ENCODE measurements around the gene NINL. TPM values are rescaled to one million over a fixed set of nuclear protein-coding genes. Genes with fewer than 3 reads are reported as not detected.
A peak's percentile ranks its signal among the peaks of the same experiment; 100 is the strongest.

The NINL gene
- total RNA-seq, 1 donor from 2014 or later: 95.5 TPM

DNA sequence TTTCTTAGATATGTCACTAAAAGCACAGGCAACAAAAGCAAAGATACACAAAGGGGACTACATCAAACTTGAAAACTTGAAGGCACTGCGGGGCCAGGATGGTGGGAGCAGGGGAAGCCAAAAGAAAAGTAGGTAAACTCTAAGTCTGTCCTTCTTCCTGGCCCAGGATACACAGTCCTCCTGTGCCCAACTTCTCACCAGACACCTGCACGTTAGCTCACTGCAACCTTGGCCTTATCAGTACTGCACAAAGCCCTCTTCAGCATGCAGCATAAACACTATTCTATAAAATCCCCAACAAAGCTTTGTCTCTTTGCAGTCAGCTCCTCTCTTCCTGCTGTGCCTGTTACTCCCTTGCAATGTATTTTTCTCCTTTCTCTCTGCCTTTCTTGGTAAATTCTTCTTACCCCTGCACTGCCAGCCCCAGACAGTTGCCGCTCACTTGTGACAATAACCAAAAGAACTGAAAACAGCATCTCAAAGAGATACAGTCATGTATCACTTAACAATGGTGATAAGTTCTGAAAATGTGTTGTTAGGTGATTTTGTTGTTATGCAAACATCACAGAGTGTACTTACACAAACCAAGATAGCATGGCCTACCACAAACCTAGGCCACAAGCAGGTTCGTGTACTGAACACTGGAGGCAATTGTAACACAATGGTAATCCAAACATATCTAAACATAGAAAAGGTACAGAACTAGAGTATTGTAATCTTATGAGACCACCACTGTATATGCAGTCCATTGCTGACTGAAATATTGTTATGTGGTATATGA is 51.2 kb downstream of the NINL start:
- TF ChIP-seq, protein P1, sequence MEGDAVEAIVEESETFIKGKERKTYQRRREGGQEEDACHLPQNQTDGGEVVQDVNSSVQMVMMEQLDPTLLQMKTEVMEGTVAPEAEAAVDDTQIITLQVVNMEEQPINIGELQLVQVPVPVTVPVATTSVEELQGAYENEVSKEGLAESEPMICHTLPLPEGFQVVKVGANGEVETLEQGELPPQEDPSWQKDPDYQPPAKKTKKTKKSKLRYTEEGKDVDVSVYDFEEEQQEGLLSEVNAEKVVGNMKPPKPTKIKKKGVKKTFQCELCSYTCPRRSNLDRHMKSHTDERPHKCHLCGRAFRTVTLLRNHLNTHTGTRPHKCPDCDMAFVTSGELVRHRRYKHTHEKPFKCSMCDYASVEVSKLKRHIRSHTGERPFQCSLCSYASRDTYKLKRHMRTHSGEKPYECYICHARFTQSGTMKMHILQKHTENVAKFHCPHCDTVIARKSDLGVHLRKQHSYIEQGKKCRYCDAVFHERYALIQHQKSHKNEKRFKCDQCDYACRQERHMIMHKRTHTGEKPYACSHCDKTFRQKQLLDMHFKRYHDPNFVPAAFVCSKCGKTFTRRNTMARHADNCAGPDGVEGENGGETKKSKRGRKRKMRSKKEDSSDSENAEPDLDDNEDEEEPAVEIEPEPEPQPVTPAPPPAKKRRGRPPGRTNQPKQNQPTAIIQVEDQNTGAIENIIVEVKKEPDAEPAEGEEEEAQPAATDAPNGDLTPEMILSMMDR (IDR thresholded peaks at IDR 0.05; ENCODE audit: unreplicated experiment): no peak
- H3K9me3 Mint-ChIP-seq (ENCODE audit: unreplicated experiment): no peaks in the 10 kb centered on the region
- H3K36me3 Mint-ChIP-seq (ENCODE audit: low read depth, unreplicated experiment): peaks cover 22% of the 10 kb centered on the region
- H3K4me1 Mint-ChIP-seq (ENCODE audit: unreplicated experiment): peaks cover 58% of the 10 kb centered on the region
- no peak for DNase-seq (ENCODE audit: low spot score)
- H3K27ac Mint-ChIP-seq (ENCODE audit: unreplicated experiment): peak overlapping the region; percentile 97
- H3K27me3 Mint-ChIP-seq (ENCODE audit: unreplicated experiment): peaks cover 22% of the 10 kb centered on the region
- H3K4me3 Mint-ChIP-seq (ENCODE audit: unreplicated experiment): peak overlapping the region; percentile 53

DNA sequence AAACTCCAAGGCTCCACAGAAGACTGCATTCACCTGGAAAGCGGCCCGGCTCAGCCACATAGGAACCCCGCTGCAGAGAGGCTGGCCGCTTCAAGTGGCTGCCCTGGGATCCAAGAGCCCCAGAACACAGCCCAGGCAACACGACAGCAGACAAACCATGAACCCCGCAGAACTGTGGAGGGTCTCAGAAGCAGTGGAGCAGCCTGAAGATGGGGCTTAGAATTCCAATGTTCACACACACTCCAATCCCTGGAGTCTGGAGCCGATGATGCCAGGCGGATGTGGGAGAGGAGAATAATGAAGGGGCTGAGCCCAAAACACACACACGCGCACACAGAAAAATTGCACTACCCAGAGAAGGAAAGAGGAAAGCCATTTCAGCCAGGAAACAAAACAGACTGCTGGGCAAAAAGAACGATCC is 52.4 kb downstream of the NINL start:
- H3K36me3 Mint-ChIP-seq (ENCODE audit: low read depth, unreplicated experiment): peaks cover 22% of the 10 kb centered on the region
- peaks cover 59% of the 10 kb centered on the region for H3K4me1 Mint-ChIP-seq (ENCODE audit: unreplicated experiment)
- H3K27me3 Mint-ChIP-seq (ENCODE audit: unreplicated experiment): peaks cover 22% of the 10 kb centered on the region
- H3K27ac Mint-ChIP-seq (ENCODE audit: unreplicated experiment): peak overlapping the region; percentile 97
- TF ChIP-seq, protein P1 (IDR thresholded peaks at IDR 0.05; ENCODE audit: unreplicated experiment): no peak
- no peaks in the 10 kb centered on the region for H3K9me3 Mint-ChIP-seq (ENCODE audit: unreplicated experiment)
- no peak for DNase-seq (ENCODE audit: low spot score)
- H3K4me3 Mint-ChIP-seq (ENCODE audit: unreplicated experiment): peak overlapping the region; percentile 77

DNA sequence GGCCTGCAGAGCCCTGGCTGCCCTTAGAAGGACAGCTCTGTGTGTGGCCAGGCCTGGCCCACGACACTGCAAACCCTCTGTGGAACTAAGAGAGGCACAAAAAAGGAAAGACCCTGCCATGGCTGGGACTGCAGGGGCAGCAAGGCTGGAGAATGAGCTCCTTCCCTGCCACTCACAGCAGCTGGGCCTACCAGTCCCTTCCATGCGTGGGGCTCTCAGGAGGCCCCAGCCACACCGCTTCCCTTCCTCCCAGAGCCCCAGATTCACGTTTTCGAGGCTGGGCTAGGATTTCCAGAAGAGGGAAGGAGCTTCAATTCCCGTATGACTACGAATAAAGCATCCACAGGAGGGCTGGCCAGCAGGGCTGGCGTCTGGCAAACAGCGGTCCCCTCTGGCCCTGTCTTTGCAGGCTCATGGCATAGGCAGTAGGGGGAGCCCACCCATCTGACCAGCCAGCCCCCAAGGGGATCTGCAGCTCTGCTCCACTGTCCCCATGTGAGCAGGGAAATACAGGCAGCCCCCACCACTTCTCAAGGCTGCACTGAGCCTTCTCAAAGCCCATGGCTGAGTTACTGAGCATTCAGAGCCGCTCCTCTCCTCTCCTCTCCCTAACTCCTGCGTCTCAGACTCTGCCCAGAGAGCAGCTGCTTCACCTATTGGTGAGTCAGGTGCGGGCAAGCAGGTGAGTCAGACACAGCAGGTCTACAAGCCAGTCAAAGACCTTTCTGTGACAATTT is 53.1 kb downstream of the NINL start:
- Mint-ChIP-seq H3K9me3 (ENCODE audit: unreplicated experiment) (no peaks in the 10 kb centered on the region), H3K27me3 (ENCODE audit: unreplicated experiment) (peaks cover 19% of the 10 kb centered on the region), H3K36me3 (ENCODE audit: low read depth, unreplicated experiment) (peaks cover 22% of the 10 kb centered on the region), H3K4me1 (ENCODE audit: unreplicated experiment) (peaks cover 59% of the 10 kb centered on the region), H3K27ac (ENCODE audit: unreplicated experiment) (peak overlapping the region; percentile 97), H3K4me3 (ENCODE audit: unreplicated experiment) (peak overlapping the region; percentile 83)
- TF ChIP-seq, protein P1 (IDR thresholded peaks at IDR 0.05; ENCODE audit: unreplicated experiment): no peak
- DNase-seq (ENCODE audit: low spot score): peak; percentile 43

DNA sequence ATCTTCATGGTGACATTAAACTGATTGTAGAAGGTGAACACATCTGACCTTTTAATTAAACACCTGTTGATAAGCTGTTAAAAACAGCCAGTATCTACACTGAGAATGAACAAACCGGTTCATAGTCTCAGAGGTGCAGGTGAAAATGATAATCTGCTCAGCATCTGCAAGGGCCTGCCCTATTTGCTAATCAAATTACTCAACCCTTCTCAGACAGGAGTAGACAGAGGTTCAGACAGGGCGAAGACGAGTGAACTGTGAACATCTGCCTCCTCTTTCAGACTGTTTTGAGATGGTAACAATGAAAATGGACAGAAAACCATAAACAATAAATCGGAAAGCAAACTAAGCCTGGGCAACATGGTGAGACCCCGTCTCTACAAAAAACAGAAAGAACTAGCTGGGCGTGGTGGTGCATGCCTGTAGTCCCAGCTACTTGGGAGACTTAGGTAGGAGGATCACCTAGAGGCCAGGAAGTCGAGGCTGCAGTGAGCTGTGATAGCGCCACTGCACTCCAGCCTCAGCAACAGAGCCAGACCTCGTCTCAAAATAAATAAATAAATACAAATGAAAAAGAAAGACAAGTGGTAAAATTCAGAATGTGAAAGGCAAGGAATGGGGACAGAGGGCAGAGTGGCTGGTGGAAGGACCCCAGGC is 55.9 kb downstream of the NINL start:
- Mint-ChIP-seq H3K9me3 (ENCODE audit: unreplicated experiment) (no peaks in the 10 kb centered on the region), H3K36me3 (ENCODE audit: low read depth, unreplicated experiment) (peaks cover 37% of the 10 kb centered on the region), H3K27me3 (ENCODE audit: unreplicated experiment) (peaks cover 15% of the 10 kb centered on the region), H3K27ac (ENCODE audit: unreplicated experiment) (no peak overlapping the region), H3K4me1 (ENCODE audit: unreplicated experiment) (peaks cover 48% of the 10 kb centered on the region), H3K4me3 (ENCODE audit: unreplicated experiment) (no peak overlapping the region)
- TF ChIP-seq, protein P1 (IDR thresholded peaks at IDR 0.05; ENCODE audit: unreplicated experiment): no peak
- DNase-seq (ENCODE audit: low spot score): no peak

All from endothelial cell (in vitro differentiated cells).